HepG2 (cell line): Measurements from ENCODE around the gene PRM2. TPM values are rescaled to one million over a fixed set of nuclear protein-coding genes. Genes with fewer than 3 reads are reported as not detected.

Source experiments
- BHLHE40 ChIP-seq: IDR thresholded peaks from 2 replicates; pipeline ENCODE4 v1.6.1; 2011; ENCODE audit warnings: low read length, improper control_type of control experiment
- ETV5 ChIP-seq: IDR thresholded peaks from 2 replicates; pipeline ENCODE4 v1.6.1; 2018; ENCODE audit warnings: missing biosample characterization, missing genetic modification reagents, inconsistent platforms, borderline replicate concordance
- FIP1L1 ChIP-seq: fragments of 200-400 bp; formaldehyde crosslinking; IDR thresholded peaks from 2 replicates; pipeline ENCODE4 v1.6.1; 2018; ENCODE audit warnings: low read depth, mild to moderate bottlenecking, low read length, moderate library complexity, borderline replicate concordance; ENCODE audit not compliant: insufficient read depth
- FOXC1 ChIP-seq: sonication (generic); formaldehyde crosslinking; IDR thresholded peaks from 2 replicates; pipeline ENCODE4 v1.8.0; 2022; ENCODE audit warnings: mild to moderate bottlenecking, missing genetic modification reagents, borderline replicate concordance
- HMG20B ChIP-seq: conservative IDR thresholded peaks from 2 replicates; pipeline ENCODE4 v1.6.1; 2016; ENCODE audit warnings: missing genetic modification reagents, missing compliant biosample characterization
- KLF16 ChIP-seq, 2 experiments: sonication (generic) in 1 of 2; formaldehyde crosslinking in 1 of 2; IDR thresholded peaks; 2 replicates each; pipeline versions ENCODE4 v1.6.1 to v1.8.0; 2016 to 2023; ENCODE audit warnings: missing genetic modification reagents in 2 of 2, missing compliant biosample characterization in 1 of 2
- NCOA1 ChIP-seq: sonication (generic); formaldehyde crosslinking; IDR thresholded peaks from 2 replicates; pipeline ENCODE4 v1.9.0; 2021; ENCODE audit warnings: missing genetic modification reagents
- RFXANK ChIP-seq: IDR thresholded peaks from 2 replicates; pipeline ENCODE4 v1.6.1; 2016
- SIX1 ChIP-seq: sonication (generic); formaldehyde crosslinking; IDR thresholded peaks from 2 replicates; pipeline ENCODE4 v1.4.0; 2020; ENCODE audit warnings: missing genetic modification reagents, borderline replicate concordance
- SMARCE1 ChIP-seq: fragments of 450-650 bp; IDR thresholded peaks from 2 replicates; pipeline ENCODE4 v1.6.1; 2017; ENCODE audit warnings: borderline replicate concordance
- SOX5 ChIP-seq: IDR thresholded peaks from 2 replicates; pipeline ENCODE4 v1.6.1; 2016; ENCODE audit warnings: borderline replicate concordance
- SP4 ChIP-seq: sonication (generic); formaldehyde crosslinking; IDR thresholded peaks from 2 replicates; pipeline ENCODE4 v1.8.1; 2023; ENCODE audit warnings: mild to moderate bottlenecking, missing genetic modification reagents
- SPEN ChIP-seq: sonication (generic); formaldehyde crosslinking; IDR thresholded peaks from 2 replicates; pipeline ENCODE4 v1.5.1; 2020; ENCODE audit warnings: low read depth, mild to moderate bottlenecking, missing genetic modification reagents
- ZBTB20 ChIP-seq: sonication (generic); formaldehyde crosslinking; IDR thresholded peaks from 2 replicates; pipeline ENCODE4 v1.8.1; 2023; ENCODE audit warnings: missing genetic modification reagents, low read depth, mild to moderate bottlenecking, borderline replicate concordance
- ZFP1 ChIP-seq: IDR thresholded peaks from 2 replicates; pipeline ENCODE4 v1.6.1; 2016
- ZMAT3 ChIP-seq: sonication (generic); formaldehyde crosslinking; conservative IDR thresholded peaks from 2 replicates; pipeline ENCODE4 v1.7.0; 2021; ENCODE audit warnings: missing genetic modification reagents
- ZNF124 ChIP-seq: sonication (generic); formaldehyde crosslinking; IDR thresholded peaks from 2 replicates; pipeline ENCODE4 v1.4.0; 2020; ENCODE audit warnings: missing genetic modification reagents
- ZNF350 ChIP-seq: sonication (generic); formaldehyde crosslinking; IDR thresholded peaks from 2 replicates; pipeline ENCODE4 v1.4.0; 2020; ENCODE audit warnings: mild to moderate bottlenecking, low read depth, missing genetic modification reagents, borderline replicate concordance
- ZNF451 ChIP-seq: sonication (generic); formaldehyde crosslinking; IDR thresholded peaks from 2 replicates; pipeline ENCODE4 v1.5.0; 2020; ENCODE audit warnings: mild to moderate bottlenecking, missing genetic modification reagents
- ZNF468 ChIP-seq: sonication (generic); formaldehyde crosslinking; IDR thresholded peaks from 2 replicates; pipeline ENCODE4 v1.8.0; 2022; ENCODE audit warnings: mild to moderate bottlenecking, moderate library complexity, missing genetic modification reagents
- polyA plus RNA-seq, 8 experiments: library from polyadenylated mRNA; depleted of rRNA in 3 of 8; stranded (reverse) in 7 of 8; unstranded in 1 of 8; fragments of >200 nt; fragmentation: Illumina TruSeq in 4 of 8; extraction: Trizol in 4 of 8; gene quantifications; 2 replicates each; pipeline versions ENCODE4 v1.2.1 to v1.2.3, GENCODE V29; 2011 to 2016; ENCODE audit warnings: low read depth in 4 of 8, missing spikeins in 1 of 8, mixed read lengths in 1 of 8; ENCODE audit not compliant: insufficient read depth in 1 of 8
- total RNA-seq, 5 experiments: library from RNA; depleted of rRNA; stranded (reverse); fragments of >200 nt; fragmentation: Illumina TruSeq; extraction: Trizol; gene quantifications; 2 replicates each; pipeline ENCODE4 v1.2.3, GENCODE V29; 2016; ENCODE audit warnings: low read depth in 1 of 5
- TF ChIP-seq, protein P1 (sequence below): IDR thresholded peaks from 2 replicates; pipeline ENCODE4 v1.4.0; 2020; ENCODE audit warnings: mild to moderate bottlenecking, missing genetic modification reagents
- TF ChIP-seq, protein P2 (sequence below): sonication (generic); formaldehyde crosslinking; conservative IDR thresholded peaks from 2 replicates; pipeline ENCODE4 v1.5.0; 2020; ENCODE audit warnings: missing genetic modification reagents
- TF ChIP-seq, protein P3 (sequence below): IDR thresholded peaks from 2 replicates; pipeline ENCODE4 v1.6.1; 2016; ENCODE audit warnings: missing compliant biosample characterization, missing genetic modification reagents, borderline replicate concordance

PRM2 gene
- total and polyA plus RNA-seq, 2 of the 13 experiments (the other 11 are each of a cell fraction or from before 2014, with no cell fraction given): 0.54 TPM; not detected in 1

DNA sequence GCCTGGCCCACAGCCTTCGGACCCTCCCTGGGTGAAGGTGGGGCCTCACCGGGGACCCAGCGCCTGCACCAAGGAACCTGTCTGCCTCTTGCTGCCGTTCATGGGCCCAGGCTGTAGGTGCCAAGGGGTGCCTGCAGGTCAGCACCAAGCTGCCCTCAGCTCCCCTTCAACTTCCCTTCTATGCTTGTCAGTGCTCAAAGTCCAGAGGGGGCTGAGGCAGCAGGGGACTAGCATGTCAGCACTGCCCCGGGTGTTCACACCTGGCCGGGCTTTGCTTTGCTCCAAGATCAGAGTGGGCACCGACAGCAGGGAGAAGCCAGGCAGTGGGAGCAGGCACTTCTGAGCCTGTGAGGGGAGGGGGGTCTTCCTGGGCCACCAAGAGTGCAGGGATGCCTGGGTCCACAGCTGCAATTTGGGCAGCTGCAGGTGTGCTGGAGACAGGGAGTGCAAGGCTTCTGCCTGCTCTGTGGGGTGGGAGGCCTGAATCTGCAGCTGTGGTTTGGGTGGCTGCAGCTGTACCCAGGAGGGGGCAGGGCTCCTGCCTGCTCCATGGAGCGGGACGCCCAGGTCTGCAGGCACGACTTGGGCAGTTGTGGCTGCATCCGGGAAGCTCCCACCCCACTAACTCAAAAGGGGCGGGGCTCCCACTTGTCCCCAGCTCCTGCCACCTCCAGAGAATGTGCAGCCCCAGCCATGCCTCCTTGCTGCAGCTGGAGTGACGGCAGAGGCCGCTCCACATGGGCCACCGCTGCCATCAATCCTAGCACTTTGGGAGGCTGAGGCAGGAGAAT, 32.4 kb upstream of the PRM2 start (continued):
- TF ChIP-seq, protein P1, sequence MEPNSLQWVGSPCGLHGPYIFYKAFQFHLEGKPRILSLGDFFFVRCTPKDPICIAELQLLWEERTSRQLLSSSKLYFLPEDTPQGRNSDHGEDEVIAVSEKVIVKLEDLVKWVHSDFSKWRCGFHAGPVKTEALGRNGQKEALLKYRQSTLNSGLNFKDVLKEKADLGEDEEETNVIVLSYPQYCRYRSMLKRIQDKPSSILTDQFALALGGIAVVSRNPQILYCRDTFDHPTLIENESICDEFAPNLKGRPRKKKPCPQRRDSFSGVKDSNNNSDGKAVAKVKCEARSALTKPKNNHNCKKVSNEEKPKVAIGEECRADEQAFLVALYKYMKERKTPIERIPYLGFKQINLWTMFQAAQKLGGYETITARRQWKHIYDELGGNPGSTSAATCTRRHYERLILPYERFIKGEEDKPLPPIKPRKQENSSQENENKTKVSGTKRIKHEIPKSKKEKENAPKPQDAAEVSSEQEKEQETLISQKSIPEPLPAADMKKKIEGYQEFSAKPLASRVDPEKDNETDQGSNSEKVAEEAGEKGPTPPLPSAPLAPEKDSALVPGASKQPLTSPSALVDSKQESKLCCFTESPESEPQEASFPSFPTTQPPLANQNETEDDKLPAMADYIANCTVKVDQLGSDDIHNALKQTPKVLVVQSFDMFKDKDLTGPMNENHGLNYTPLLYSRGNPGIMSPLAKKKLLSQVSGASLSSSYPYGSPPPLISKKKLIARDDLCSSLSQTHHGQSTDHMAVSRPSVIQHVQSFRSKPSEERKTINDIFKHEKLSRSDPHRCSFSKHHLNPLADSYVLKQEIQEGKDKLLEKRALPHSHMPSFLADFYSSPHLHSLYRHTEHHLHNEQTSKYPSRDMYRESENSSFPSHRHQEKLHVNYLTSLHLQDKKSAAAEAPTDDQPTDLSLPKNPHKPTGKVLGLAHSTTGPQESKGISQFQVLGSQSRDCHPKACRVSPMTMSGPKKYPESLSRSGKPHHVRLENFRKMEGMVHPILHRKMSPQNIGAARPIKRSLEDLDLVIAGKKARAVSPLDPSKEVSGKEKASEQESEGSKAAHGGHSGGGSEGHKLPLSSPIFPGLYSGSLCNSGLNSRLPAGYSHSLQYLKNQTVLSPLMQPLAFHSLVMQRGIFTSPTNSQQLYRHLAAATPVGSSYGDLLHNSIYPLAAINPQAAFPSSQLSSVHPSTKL (CRISPR knock-in tag): peak; percentile 76
- TF ChIP-seq, protein P2, sequence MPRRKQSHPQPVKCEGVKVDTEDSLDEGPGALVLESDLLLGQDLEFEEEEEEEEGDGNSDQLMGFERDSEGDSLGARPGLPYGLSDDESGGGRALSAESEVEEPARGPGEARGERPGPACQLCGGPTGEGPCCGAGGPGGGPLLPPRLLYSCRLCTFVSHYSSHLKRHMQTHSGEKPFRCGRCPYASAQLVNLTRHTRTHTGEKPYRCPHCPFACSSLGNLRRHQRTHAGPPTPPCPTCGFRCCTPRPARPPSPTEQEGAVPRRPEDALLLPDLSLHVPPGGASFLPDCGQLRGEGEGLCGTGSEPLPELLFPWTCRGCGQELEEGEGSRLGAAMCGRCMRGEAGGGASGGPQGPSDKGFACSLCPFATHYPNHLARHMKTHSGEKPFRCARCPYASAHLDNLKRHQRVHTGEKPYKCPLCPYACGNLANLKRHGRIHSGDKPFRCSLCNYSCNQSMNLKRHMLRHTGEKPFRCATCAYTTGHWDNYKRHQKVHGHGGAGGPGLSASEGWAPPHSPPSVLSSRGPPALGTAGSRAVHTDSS (CRISPR knock-in tag): no peak
- peak; percentile 94 for TF ChIP-seq FOXC1 (CRISPR knock-in tag)
- no peak for TF ChIP-seq FIP1L1
- peak; percentile 73 for TF ChIP-seq SPEN
- peak in 1 of 2 experiments; percentile 2; a peak in 1 of 4 replicates for TF ChIP-seq KLF16 (CRISPR knock-in tag; IDR thresholded peaks at IDR 0.05)
- TF ChIP-seq, protein P3, sequence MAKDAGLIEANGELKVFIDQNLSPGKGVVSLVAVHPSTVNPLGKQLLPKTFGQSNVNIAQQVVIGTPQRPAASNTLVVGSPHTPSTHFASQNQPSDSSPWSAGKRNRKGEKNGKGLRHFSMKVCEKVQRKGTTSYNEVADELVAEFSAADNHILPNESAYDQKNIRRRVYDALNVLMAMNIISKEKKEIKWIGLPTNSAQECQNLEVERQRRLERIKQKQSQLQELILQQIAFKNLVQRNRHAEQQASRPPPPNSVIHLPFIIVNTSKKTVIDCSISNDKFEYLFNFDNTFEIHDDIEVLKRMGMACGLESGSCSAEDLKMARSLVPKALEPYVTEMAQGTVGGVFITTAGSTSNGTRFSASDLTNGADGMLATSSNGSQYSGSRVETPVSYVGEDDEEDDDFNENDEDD (CRISPR knock-in tag): peak; percentile 51; the same call in 1 of the 2 replicates
- TF ChIP-seq SP4 (CRISPR knock-in tag): peak; percentile 81
- TF ChIP-seq ZNF350: peak; percentile 10; the same call in 1 of the 2 replicates
- TF ChIP-seq RFXANK: no peak
- peak; percentile 20 for TF ChIP-seq ETV5 (CRISPR knock-in tag)
- no peak for TF ChIP-seq SMARCE1
- no peak for TF ChIP-seq ZFP1
- TF ChIP-seq ZMAT3 (CRISPR knock-in tag): peak; percentile 56; the same call in 1 of the 2 replicates
- no peak for TF ChIP-seq ZNF468 (CRISPR knock-in tag)
- no peak for TF ChIP-seq NCOA1 (CRISPR knock-in tag)
- 0 out of 2 replicates have a peak, but pooled peaks have one; percentile 3 for TF ChIP-seq BHLHE40
- TF ChIP-seq ZNF451: no peak
- peak; percentile 85; the same call in 1 of the 2 replicates for TF ChIP-seq ZBTB20 (CRISPR knock-in tag)
- TF ChIP-seq SOX5 (CRISPR knock-in tag): peak; percentile 68
- TF ChIP-seq HMG20B (CRISPR knock-in tag): no peak
- TF ChIP-seq ZNF124 (CRISPR knock-in tag): peak; percentile 72; the same call in 1 of the 2 replicates
- no peak for TF ChIP-seq SIX1 (CRISPR knock-in tag)
